ENCODE results near the gene MRPL53.

DNA sequence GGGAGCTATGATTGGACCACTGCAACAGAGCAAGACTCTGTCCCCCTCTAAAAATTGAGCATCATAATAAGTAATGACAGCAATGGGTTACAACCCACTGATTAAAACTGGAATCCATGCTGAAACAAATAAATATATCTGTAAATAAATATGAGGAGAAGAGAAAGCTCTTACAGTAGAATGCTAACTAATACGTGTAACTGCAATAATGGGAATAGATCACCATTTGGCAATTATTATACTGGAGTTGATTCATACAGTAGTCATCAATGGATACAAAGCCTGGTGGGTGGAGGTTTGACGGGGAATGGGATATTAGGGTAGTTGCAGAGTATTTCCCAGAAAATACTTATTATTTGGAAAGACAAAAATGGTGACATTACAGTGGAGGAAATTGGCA, 23.7 kb downstream of the MRPL53 start:
- TF ChIP-seq, protein P1, sequence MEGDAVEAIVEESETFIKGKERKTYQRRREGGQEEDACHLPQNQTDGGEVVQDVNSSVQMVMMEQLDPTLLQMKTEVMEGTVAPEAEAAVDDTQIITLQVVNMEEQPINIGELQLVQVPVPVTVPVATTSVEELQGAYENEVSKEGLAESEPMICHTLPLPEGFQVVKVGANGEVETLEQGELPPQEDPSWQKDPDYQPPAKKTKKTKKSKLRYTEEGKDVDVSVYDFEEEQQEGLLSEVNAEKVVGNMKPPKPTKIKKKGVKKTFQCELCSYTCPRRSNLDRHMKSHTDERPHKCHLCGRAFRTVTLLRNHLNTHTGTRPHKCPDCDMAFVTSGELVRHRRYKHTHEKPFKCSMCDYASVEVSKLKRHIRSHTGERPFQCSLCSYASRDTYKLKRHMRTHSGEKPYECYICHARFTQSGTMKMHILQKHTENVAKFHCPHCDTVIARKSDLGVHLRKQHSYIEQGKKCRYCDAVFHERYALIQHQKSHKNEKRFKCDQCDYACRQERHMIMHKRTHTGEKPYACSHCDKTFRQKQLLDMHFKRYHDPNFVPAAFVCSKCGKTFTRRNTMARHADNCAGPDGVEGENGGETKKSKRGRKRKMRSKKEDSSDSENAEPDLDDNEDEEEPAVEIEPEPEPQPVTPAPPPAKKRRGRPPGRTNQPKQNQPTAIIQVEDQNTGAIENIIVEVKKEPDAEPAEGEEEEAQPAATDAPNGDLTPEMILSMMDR (IDR thresholded peaks at IDR 0.05) = no peak
- no peak for TF ChIP-seq POLR2A (IDR thresholded peaks at IDR 0.05)
